CD4-positive, CD25-positive, alpha-beta regulatory T cell (primary cell): ENCODE measurements around the gene NET1. TPM values are rescaled to one million over a fixed set of nuclear protein-coding genes. Genes with fewer than 3 reads are reported as not detected.

ENCODE experiments used
- ATAC-seq, 2 donors: fragments of 150-1000 bp; cut with Tn5 transposase; one replicate each; pipeline ENCODE4 v1.10.0; 2021; ENCODE audit warnings: low read depth in 2 of 2, moderate number of reproducible peaks in 2 of 2, moderate library complexity in 1 of 2
- DNase-seq, 3 donors: peaks; one replicate each; pipeline versions ENCODE4 v3.0.0 to v3.0.0-alpha.2; 2012 to 2022; ENCODE audit warnings: mixed read lengths in 1 of 3
- H3K27ac ChIP-seq: one replicate; pipeline ENCODE4 v1.7.0; 2013; ENCODE audit warnings: mild to moderate bottlenecking, low read length; ENCODE audit not compliant: insufficient read depth, poor library complexity, severe bottlenecking
- H3K27me3 ChIP-seq: one replicate; pipeline ENCODE4 v1.7.0; 2013; ENCODE audit warnings: low read length; ENCODE audit not compliant: control insufficient read depth, insufficient read depth
- H3K36me3 ChIP-seq: one replicate; pipeline ENCODE4 v1.7.0; 2013; ENCODE audit warnings: mild to moderate bottlenecking, low read length, moderate library complexity; ENCODE audit not compliant: control insufficient read depth, insufficient read depth
- H3K4me1 ChIP-seq: 2 replicates; pipeline ENCODE4 v1.7.0; 2013; ENCODE audit warnings: mild to moderate bottlenecking, low read length; ENCODE audit not compliant: insufficient read depth, control insufficient read depth, poor library complexity, severe bottlenecking
- H3K4me3 ChIP-seq: one replicate; pipeline ENCODE4 v1.7.0; 2013; ENCODE audit warnings: low read depth, mild to moderate bottlenecking, low read length, moderate library complexity
- H3K9me3 ChIP-seq, 2 experiments: 1 replicate in 1 of 2; 2 replicates in 1 of 2; pipeline ENCODE4 v1.7.0; 2013; ENCODE audit warnings: low read length in 2 of 2, mild to moderate bottlenecking in 1 of 2, moderate library complexity in 1 of 2; ENCODE audit not compliant: control insufficient read depth in 2 of 2
- H3K27ac Mint-ChIP-seq, 3 donors: one replicate each; pipeline ENCODE4 v1.8.0; 2020 to 2022; ENCODE audit warnings: mild to moderate bottlenecking in 3 of 3, mixed read lengths in 3 of 3, moderate library complexity in 2 of 3
- H3K27me3 Mint-ChIP-seq: one replicate; pipeline ENCODE4 v1.8.0; 2022; ENCODE audit warnings: mild to moderate bottlenecking, mixed read lengths
- H3K36me3 Mint-ChIP-seq: one replicate; pipeline ENCODE4 v1.8.0; 2020; ENCODE audit warnings: mixed read lengths
- H3K4me1 Mint-ChIP-seq, 4 donors: one replicate each; pipeline ENCODE4 v1.8.0; 2020 to 2022; ENCODE audit warnings: mixed read lengths in 4 of 4, mild to moderate bottlenecking in 1 of 4
- H3K4me3 Mint-ChIP-seq, 4 donors: one replicate each; pipeline ENCODE4 v1.8.0; 2020 to 2022; ENCODE audit warnings: mild to moderate bottlenecking in 4 of 4, mixed read lengths in 4 of 4, moderate library complexity in 3 of 4
- H3K9me3 Mint-ChIP-seq, 7 donors: one replicate each; pipeline ENCODE4 v1.8.0; 2020 to 2022; ENCODE audit warnings: mixed read lengths in 7 of 7, mild to moderate bottlenecking in 3 of 7, moderate library complexity in 2 of 7
- polyA plus RNA-seq, 4 donors: library from polyadenylated mRNA; unstranded; fragments of 300-500 nt; fragmentation: Illumina TruSeq; gene quantifications; one replicate each; pipeline ENCODE4 v1.2.3, GENCODE V29; 2021
- total RNA-seq: library from RNA; stranded (reverse); gene quantifications from one replicate; pipeline ENCODE4 v1.2.3, GENCODE V29; 2022

The NET1 gene
- total and polyA plus RNA-seq, 5 donors from 2014 or later = 11.3 to 27.7 (median 14.9) TPM

GRCh38 chr10:5435328-5435727 lies 23.0 kb downstream of the NET1 start:
- no peak for DNase-seq
- peaks cover 0 to 3% (median 0%) of the 10 kb centered on the region in 7 donors for H3K9me3 Mint-ChIP-seq
- no peak for ATAC-seq

DNA sequence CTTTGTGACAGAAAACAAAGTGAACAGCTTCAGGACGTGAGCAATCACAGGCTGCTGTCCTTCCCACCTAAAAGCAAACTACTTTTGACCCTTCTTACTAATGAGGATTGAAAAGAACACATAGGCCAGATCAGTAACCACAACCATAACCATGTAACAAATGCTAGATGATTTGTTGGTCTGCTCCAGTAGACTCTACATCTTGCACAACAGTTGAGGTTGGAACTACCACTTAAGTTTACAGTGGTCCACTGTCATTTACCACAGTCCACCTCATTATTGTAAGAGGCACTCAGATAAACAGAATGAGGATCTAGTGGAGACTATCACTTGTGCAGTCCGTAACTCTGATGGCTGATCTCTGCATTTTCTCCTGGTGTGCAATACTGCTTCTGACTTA lies 27.8 kb downstream of the NET1 start:
- Histone ChIP-seq H3K4me1 (peaks cover 5% of the 10 kb centered on the region), H3K27ac (no peak overlapping the region), H3K4me3 (no peak overlapping the region), H3K36me3 (no peaks in the 10 kb centered on the region), H3K9me3 (no peaks in the 10 kb centered on the region), H3K27me3 (no peaks in the 10 kb centered on the region)
- Mint-ChIP-seq H3K9me3 (no peaks in the 10 kb centered on the region), H3K4me1 (peaks cover 2 to 33% (median 23%) of the 10 kb centered on the region in 4 donors), H3K4me3 (no peak overlapping the region), H3K36me3 (no peaks in the 10 kb centered on the region), H3K27ac (no peak overlapping the region), H3K27me3 (no peaks in the 10 kb centered on the region)
- DNase-seq (no peak), ATAC-seq (no peak)

More at GRCh38 chr10:5435328-5435727, 23.0 kb downstream of the NET1 start:
- no peaks in the 10 kb centered on the region for H3K27me3 ChIP-seq
- Mint-ChIP-seq H3K4me1 (peaks cover 4 to 16% (median 10%) of the 10 kb centered on the region in 4 donors), H3K27me3 (peaks cover 5% of the 10 kb centered on the region), H3K4me3 (no peak overlapping the region), H3K27ac (no peak overlapping the region), H3K36me3 (peaks cover 6% of the 10 kb centered on the region)
- no peak overlapping the region for H3K27ac ChIP-seq
- no peaks in the 10 kb centered on the region for H3K9me3 ChIP-seq
- peaks cover 6% of the 10 kb centered on the region for H3K4me1 ChIP-seq
- H3K36me3 ChIP-seq = no peaks in the 10 kb centered on the region
- H3K4me3 ChIP-seq = no peak overlapping the region

GRCh38 chr10:5441106-5441505 lies 28.7 kb downstream of the NET1 start:
- Mint-ChIP-seq H3K4me1 (peaks cover 2 to 38% (median 25%) of the 10 kb centered on the region in 4 donors), H3K27me3 (no peaks in the 10 kb centered on the region), H3K36me3 (no peaks in the 10 kb centered on the region), H3K27ac (no peak overlapping the region), H3K9me3 (no peaks in the 10 kb centered on the region), H3K4me3 (no peak overlapping the region)
- Histone ChIP-seq H3K27ac (no peak overlapping the region), H3K36me3 (no peaks in the 10 kb centered on the region), H3K4me1 (peaks cover 5% of the 10 kb centered on the region), H3K27me3 (no peaks in the 10 kb centered on the region), H3K4me3 (no peak overlapping the region), H3K9me3 (no peaks in the 10 kb centered on the region)
- DNase-seq = no peak
- ATAC-seq = no peak

GRCh38 chr10:5442065-5442989 lies 30.0 kb downstream of the NET1 start:
- peak overlapping the region in 2 of 4 donors; percentile 11 to 81 for H3K4me3 Mint-ChIP-seq
- H3K27me3 Mint-ChIP-seq = no peaks in the 10 kb centered on the region
- H3K27me3 ChIP-seq = no peaks in the 10 kb centered on the region
- H3K27ac ChIP-seq = peak overlapping the region; percentile 26
- no peaks in the 10 kb centered on the region for H3K9me3 ChIP-seq
- ATAC-seq (peak in 1 of 2 donors; percentile 46), DNase-seq (peak; percentile 7 to 74 (median 60))
- peaks cover 9 to 50% (median 37%) of the 10 kb centered on the region in 4 donors for H3K4me1 Mint-ChIP-seq
- H3K27ac Mint-ChIP-seq = peak overlapping the region; percentile 20 to 57 (median 32)
- no peaks in the 10 kb centered on the region for H3K36me3 ChIP-seq
- no peak overlapping the region for H3K4me3 ChIP-seq
- H3K9me3 Mint-ChIP-seq = no peaks in the 10 kb centered on the region
- H3K36me3 Mint-ChIP-seq = no peaks in the 10 kb centered on the region
- peaks cover 15% of the 10 kb centered on the region for H3K4me1 ChIP-seq

DNA sequence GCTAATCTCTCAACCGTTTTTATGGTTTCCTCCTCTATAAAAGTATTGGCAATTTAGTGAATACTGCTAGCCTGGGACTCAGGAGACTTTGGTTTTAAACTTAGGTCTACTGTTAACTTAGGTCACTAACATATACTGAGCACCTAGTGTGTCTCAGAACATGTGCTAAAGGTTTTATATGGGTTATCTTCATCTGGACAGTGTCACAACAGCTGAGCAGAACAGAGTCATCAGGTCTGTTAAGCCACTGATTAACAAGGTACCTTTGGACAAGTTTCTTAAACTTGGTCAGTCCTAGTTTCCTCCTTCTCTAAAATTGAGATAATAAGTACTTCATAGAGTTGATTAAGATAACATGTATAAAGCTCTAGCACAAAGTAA lies 30.6 kb downstream of the NET1 start:
- Histone ChIP-seq H3K9me3 (no peaks in the 10 kb centered on the region), H3K27ac (peak overlapping the region; percentile 26), H3K4me1 (peaks cover 21% of the 10 kb centered on the region), H3K36me3 (no peaks in the 10 kb centered on the region), H3K27me3 (no peaks in the 10 kb centered on the region), H3K4me3 (peak overlapping the region; percentile 56)
- Mint-ChIP-seq H3K4me3 (peak overlapping the region in 1 of 4 donors; percentile 12), H3K4me1 (peaks cover 13 to 56% (median 41%) of the 10 kb centered on the region in 4 donors), H3K27ac (peak overlapping the region in 1 of 3 donors; percentile 57), H3K36me3 (no peaks in the 10 kb centered on the region), H3K27me3 (no peaks in the 10 kb centered on the region), H3K9me3 (no peaks in the 10 kb centered on the region)
- ATAC-seq = no peak
- DNase-seq = no peak

GRCh38 chr10:5443429-5443828 lies 31.1 kb downstream of the NET1 start:
- Histone ChIP-seq H3K9me3 (no peaks in the 10 kb centered on the region), H3K36me3 (no peaks in the 10 kb centered on the region), H3K4me3 (peak overlapping the region; percentile 56), H3K4me1 (peaks cover 26% of the 10 kb centered on the region), H3K27ac (peak overlapping the region; percentile 26), H3K27me3 (no peaks in the 10 kb centered on the region)
- Mint-ChIP-seq H3K36me3 (no peaks in the 10 kb centered on the region), H3K9me3 (no peaks in the 10 kb centered on the region), H3K4me1 (peaks cover 18 to 60% (median 44%) of the 10 kb centered on the region in 4 donors), H3K4me3 (peak overlapping the region in 1 of 4 donors; percentile 44), H3K27ac (peak overlapping the region in 1 of 3 donors; percentile 57), H3K27me3 (no peaks in the 10 kb centered on the region)
- ATAC-seq = no peak
- peak in 1 of 3 donors; percentile 42 for DNase-seq

- H3K4me1 Mint-ChIP-seq = peaks cover 18 to 66% (median 52%) of the 10 kb centered on the region in 4 donors
- H3K27ac ChIP-seq = no peak overlapping the region
- H3K4me3 Mint-ChIP-seq = peak overlapping the region in 1 of 4 donors; percentile 16
- H3K27ac Mint-ChIP-seq = no peak overlapping the region
- ATAC-seq = no peak
- no peaks in the 10 kb centered on the region for H3K36me3 Mint-ChIP-seq
- H3K27me3 ChIP-seq = no peaks in the 10 kb centered on the region
- H3K4me3 ChIP-seq = no peak overlapping the region
- H3K9me3 ChIP-seq = no peaks in the 10 kb centered on the region
- no peaks in the 10 kb centered on the region for H3K36me3 ChIP-seq
- no peaks in the 10 kb centered on the region for H3K9me3 Mint-ChIP-seq
- peaks cover 36% of the 10 kb centered on the region for H3K4me1 ChIP-seq
- DNase-seq = no peak
- no peaks in the 10 kb centered on the region for H3K27me3 Mint-ChIP-seq
These were observed 32.6 kb downstream of the NET1 start for GRCh38 chr10:5445006-5445405.
